Left ventricle myocardium inferior (tissue), 1 donor: ENCODE data around the gene PHACTR3. TPM values are rescaled to one million over a fixed set of nuclear protein-coding genes. Genes with fewer than 3 reads are reported as not detected.

Experiments used
- DNase-seq: peaks from one replicate; pipeline ENCODE4 v3.0.0-alpha.2; 2020
- H3K27ac ChIP-seq: fragments of 200-600 bp; replicated peaks from 2 replicates; pipeline ENCODE4 v1.8.0; 2021
- H3K27me3 ChIP-seq: fragments of 200-600 bp; 2 replicates; pipeline ENCODE4 v1.8.0; 2021; ENCODE audit warnings: low read depth
- H3K36me3 ChIP-seq: fragments of 200-600 bp; 2 replicates; pipeline ENCODE4 v1.8.0; 2021
- H3K4me1 ChIP-seq: fragments of 200-600 bp; 2 replicates; pipeline ENCODE4 v1.8.0; 2021
- H3K4me3 ChIP-seq: fragments of 200-600 bp; 2 replicates; pipeline ENCODE4 v1.8.0; 2021; ENCODE audit warnings: mild to moderate bottlenecking, moderate library complexity
- H3K9me3 ChIP-seq: fragments of 200-600 bp; replicated peaks from 2 replicates; pipeline ENCODE4 v1.8.0; 2021
- CTCF ChIP-seq: fragments of 200-600 bp; IDR thresholded peaks from 2 replicates; pipeline ENCODE4 v1.8.0; 2021; ENCODE audit warnings: antibody characterized with exemption, mild to moderate bottlenecking, borderline replicate concordance
- intact Hi-C: fragments of 100-400 bp; cut with micrococcal nuclease; formaldehyde crosslinking; loops from one replicate; pipeline ENCODE4 v1.11.0; 2022
- total RNA-seq: library from RNA; stranded (reverse); fragmentation: NEBNext Ultra II Directional; extraction: Animal tissue kit (Norgen Biotek cat#: 25700); gene quantifications from one replicate; pipeline ENCODE4 v1.2.1, GENCODE V29; 2021
- donor health status: DM: no; HTN: yes; CAD: no; lungs with severe emphysema.

PHACTR3 gene
- total RNA-seq, 1 donor from 2014 or later, result 4.3 TPM

DNA sequence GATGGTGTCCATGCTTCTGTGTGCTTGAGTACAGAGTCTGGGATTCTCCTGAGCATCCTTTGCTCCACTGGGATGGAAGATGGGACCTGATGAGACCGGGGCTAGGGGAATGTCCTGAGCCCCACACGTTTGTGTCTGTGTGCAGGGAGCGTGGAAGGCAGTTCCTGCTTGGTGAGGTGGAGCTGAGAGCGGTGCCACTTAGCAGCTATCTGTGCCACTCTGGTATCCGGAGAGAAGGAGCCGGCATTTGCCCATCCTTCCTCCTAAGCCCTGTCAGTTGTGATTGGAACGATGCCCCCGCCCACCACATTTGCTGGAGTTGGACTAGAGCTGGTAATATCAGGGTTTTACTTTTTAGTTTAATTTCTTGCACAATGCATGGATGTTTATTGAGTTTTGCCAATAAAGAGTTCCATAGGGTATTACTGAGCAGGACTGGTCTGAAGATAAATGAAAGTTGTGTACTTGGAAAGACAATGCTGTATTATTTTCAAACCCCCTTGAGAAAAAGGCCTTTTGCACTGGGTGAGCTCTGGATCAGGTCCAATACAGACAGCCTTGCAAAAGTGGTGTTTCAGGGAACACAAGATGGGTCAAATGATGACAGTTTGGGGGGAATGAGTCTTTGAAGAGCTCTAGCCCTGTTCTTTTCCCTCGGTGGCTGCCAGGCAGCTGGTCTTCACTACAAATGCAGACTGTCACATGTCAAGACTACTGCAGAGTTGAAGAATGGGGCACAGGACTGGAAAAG, 198.3 kb downstream of the PHACTR3 start:
- TF ChIP-seq CTCF, result no peak
- no peaks in the 10 kb centered on the region for H3K27me3 ChIP-seq
- H3K4me1 ChIP-seq, result no peaks in the 10 kb centered on the region
- DNase-seq, result no peak
- no peak overlapping the region for H3K4me3 ChIP-seq
- intact Hi-C loops, result no loop called here
- H3K27ac ChIP-seq, result no peak overlapping the region
- no peaks in the 10 kb centered on the region for H3K36me3 ChIP-seq
- peaks cover 22% of the 10 kb centered on the region for H3K9me3 ChIP-seq

GRCh38 chr20:59804347-59804746, 200.0 kb downstream of the PHACTR3 start:
- Histone ChIP-seq H3K4me1 (no peaks in the 10 kb centered on the region), H3K27ac (no peak overlapping the region), H3K36me3 (no peaks in the 10 kb centered on the region), H3K4me3 (no peak overlapping the region), H3K27me3 (no peaks in the 10 kb centered on the region), H3K9me3 (peaks cover 17% of the 10 kb centered on the region)
- DNase-seq, result no peak
- intact Hi-C loops, result no loop called here
- TF ChIP-seq CTCF, result no peak

GRCh38 chr20:59804871-59805665, 200.7 kb downstream of the PHACTR3 start:
- H3K27ac ChIP-seq, result no peak overlapping the region
- intact Hi-C loops, result no loop called here
- no peak for DNase-seq
- no peak for TF ChIP-seq CTCF
- H3K4me1 ChIP-seq, result no peaks in the 10 kb centered on the region
- H3K9me3 ChIP-seq, result peaks cover 14% of the 10 kb centered on the region
- no peaks in the 10 kb centered on the region for H3K27me3 ChIP-seq
- H3K36me3 ChIP-seq, result no peaks in the 10 kb centered on the region
- H3K4me3 ChIP-seq, result no peak overlapping the region

- peaks cover 4% of the 10 kb centered on the region for H3K9me3 ChIP-seq
- H3K27ac ChIP-seq, result no peak overlapping the region
- intact Hi-C loops, result no loop called here
- TF ChIP-seq CTCF, result no peak
- no peaks in the 10 kb centered on the region for H3K4me1 ChIP-seq
- DNase-seq, result no peak
- no peaks in the 10 kb centered on the region for H3K27me3 ChIP-seq
- H3K36me3 ChIP-seq, result no peaks in the 10 kb centered on the region
- no peak overlapping the region for H3K4me3 ChIP-seq
Measured at GRCh38 chr20:59805786-59806577, 201.6 kb downstream of the PHACTR3 start.

DNA sequence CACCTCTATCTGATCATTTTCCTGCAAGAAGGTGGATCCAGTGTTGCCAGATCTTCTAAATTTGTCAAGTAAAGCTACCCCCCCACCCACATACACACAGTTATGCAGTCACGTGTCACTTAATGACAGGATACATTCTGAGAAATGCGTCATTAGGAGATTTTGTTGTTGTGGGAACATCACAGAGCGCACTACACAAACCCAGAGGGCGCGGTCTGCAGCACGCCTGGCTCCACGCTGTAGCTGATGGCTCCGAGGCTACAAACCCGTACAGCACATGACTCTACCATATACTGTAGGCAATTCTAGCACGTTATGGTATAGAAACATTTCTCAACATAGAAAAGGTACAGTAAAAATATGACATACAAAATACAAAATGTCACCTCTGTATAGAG, 202.2 kb downstream of the PHACTR3 start:
- intact Hi-C loops, result no loop called here
- DNase-seq, result no peak
- Histone ChIP-seq H3K4me3 (no peak overlapping the region), H3K27me3 (no peaks in the 10 kb centered on the region), H3K9me3 (no peaks in the 10 kb centered on the region), H3K36me3 (no peaks in the 10 kb centered on the region), H3K4me1 (no peaks in the 10 kb centered on the region), H3K27ac (no peak overlapping the region)
- TF ChIP-seq CTCF, result no peak
